ENCODE data around the gene RNF207.
A peak's percentile ranks its signal among the peaks of the same experiment; 100 is the strongest.

RNF207 gene

DNA sequence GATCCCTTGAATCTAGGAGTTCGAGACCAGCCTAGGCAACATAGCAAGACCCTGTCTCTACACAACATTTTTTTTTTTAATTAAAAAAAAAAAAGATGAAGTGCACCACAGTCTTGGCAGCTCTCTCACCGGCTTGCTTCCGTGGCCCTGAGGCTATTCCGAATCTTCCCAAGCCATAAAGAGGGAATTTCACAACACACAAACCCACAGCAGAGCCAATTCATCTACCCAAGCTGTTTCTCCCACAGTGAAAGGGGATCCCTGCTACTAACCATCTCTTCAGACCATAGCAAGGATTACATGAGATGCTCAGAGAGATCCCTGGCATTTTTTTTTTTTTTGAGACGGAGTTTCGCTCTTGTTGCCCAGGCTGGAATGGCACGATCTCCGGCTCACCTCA lies 17.5 kb upstream of the RNF207 start:
- intact Hi-C loops (cut with DNase I), result no loop called here
- no peak for DNase-seq

DNA sequence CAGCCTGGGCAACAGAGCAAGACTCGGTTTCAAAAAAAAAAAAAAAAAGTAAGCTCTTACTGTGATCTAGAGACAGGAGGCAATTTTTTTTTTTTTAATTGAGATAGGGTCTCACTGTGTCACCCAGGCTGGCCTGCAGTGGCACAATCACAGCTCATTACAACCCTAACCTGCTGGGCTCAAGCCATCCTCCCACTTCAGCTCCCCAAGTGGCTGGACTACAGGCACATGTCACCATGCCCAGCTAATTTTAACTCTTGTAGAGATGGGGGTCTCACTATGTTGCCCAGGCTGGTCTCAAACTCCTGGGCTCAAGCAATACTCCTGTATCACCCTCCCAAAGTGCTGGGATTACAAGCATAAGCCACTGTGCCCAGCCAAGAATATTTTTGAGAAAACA lies 14.0 kb upstream of the RNF207 start:
- intact Hi-C loops (cut with DNase I), result no loop called here
- DNase-seq, result no peak

DNA sequence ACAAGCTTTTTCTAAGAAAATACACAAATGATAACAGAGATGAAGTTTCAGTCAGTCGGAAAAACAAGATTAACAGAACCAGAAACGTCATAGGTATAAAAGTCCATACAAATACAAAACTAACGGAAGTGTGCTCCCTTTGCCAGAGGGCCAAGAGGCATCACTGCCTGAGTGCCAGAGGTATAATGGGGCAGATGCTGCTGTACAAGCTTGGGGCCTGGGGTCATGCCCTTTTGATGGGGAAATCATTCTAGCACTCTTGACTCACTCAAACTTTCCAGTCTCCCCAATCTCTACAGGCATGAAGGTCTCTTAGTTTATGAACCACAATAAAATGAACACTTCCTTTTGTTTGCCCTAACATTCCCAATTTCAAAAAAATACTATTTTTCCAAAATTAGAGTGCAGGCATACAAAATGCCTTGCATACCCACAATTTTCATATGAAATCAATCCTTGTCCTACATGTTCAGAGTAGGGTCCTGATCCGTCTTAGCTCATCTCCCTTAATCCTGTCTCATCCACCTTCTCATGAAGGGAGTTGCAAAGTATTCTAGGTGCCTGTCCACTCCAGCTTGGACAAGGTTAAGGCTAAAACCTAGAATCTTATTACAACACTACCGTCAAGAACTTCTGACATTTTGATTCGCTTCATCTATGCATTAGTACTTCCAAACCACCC lies 8.0 kb upstream of the RNF207 start:
- intact Hi-C loops (cut with DNase I), result loop anchor here (2.0 kb wide), 1 partner anchor 37 kb away; the partner anchor contains the start of gene ICMT
- no peak for DNase-seq

GRCh38 chr1:6198646-6199297 lies 7.1 kb upstream of the RNF207 start:
- peak in 7 of 42 donors; percentile 21 to 51 (median 29) for DNase-seq

GRCh38 chr1:6199298-6200187 lies 6.4 kb upstream of the RNF207 start, which contains the start of gene RPL22:
TSS of gene RPL22 (minus strand) at chr1:6199595. CDS start at chr1:6199573, 22 bp downstream.
- DNase-seq, result peak; percentile 95 to 99 (median 98)
- intact Hi-C loops (cut with DNase I), result loop anchor here (2.0 kb wide), 1 partner anchor 35 kb away; the partner anchor contains the start of gene ICMT

More at GRCh38 chr1:6198646-6199297, 7.1 kb upstream of the RNF207 start:
- intact Hi-C loops (cut with DNase I), result loop anchor here (2.0 kb wide), 1 partner anchor 36 kb away; the partner anchor contains the start of gene ICMT

- no peak for DNase-seq
- intact Hi-C loops (cut with DNase I), result no loop called here
Observed at GRCh38 chr1:6200188-6200809, 5.6 kb upstream of the RNF207 start.

DNA sequence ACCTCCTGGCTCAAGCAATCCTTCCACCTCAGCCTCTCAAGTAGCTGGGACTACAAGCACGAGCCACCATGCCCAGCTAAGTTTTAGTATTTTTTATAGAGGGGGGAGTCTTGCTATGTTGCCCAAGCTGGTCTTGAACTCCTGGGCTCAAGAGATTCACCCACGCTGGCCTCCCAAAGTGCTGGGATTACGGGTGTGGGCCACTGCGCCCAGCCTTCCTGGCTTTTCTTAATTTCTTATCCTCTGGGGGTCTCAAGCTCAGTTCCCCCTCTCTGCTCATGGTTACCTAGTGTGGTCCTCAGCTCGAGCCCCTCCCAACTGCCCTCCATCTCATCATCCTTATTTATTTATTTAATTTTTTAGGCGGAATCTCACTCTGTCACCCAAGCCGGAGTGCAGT lies 3.7 kb upstream of the RNF207 start:
- intact Hi-C loops (cut with DNase I), result no loop called here
- DNase-seq, result no peak

DNA sequence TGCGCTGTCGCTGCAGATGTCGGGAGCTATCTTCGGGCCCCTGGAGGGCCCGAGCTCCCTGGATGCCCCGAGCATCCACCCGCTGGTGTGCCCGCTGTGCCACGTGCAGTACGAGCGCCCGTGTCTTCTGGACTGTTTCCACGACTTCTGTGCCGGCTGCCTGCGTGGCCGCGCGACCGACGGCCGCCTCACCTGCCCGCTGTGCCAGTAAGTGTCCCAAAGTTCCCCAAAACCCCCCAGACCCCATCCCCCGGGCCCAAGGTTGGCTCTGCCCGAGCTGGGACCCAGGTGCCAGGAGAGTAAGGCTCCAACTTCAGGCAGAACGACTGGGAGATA lies 569 bp downstream of the RNF207 start:
- DNase-seq, result no peak
- intact Hi-C loops (cut with DNase I), result no loop called here

GRCh38 chr1:6207075-6207885 lies 1.4 kb downstream of the RNF207 start:
- no peak for DNase-seq
- intact Hi-C loops (cut with DNase I), result no loop called here

- intact Hi-C loops (cut with DNase I), result no loop called here
- no peak for DNase-seq
Observed at GRCh38 chr1:6207921-6208320, 2.0 kb downstream of the RNF207 start.

DNA sequence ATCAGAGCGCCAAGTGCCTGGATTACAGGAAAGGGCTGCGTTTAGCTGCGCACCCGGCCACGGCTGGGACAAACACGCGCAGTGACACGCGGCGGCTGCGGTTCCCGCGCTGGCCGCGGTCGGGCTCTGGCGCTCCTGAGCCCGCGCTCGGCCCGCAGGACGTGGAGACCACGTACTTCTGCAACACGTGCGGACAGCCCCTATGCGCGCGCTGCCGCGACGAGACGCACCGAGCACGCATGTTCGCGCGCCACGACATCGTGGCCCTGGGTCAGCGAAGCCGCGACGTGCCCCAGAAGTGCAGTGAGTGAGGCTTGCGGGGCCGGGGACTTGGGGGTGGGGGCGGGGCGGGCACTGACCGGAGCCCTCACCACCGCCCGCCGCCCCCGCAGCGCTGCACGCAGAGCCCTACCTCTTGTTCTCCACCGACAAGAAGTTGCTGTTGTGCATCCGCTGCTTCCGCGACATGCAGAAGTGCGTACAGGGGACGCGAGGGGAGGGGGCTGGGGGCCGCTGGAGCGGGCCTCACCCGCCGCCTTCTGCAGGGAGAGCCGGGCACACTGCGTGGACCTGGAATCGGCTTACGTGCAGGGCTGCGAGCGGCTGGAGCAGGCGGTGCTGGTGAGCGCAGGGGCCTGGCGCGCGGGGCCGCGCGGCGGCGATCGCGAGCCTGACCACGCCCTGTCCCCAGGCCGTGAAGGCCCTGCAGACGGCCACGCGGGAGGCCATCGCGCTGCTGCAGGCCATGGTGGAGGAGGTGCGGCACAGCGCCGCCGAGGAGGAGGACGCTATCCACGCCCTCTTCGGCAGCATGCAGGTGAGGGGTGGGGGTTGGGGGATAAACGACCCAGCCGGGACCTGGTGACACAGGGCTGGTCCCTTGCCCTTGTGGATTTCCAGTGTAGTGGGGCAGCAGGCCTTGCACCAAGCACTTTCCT lies 3.1 kb downstream of the RNF207 start:
- intact Hi-C loops (cut with DNase I), result no loop called here
- DNase-seq, result peak in 25 of 42 donors; percentile 11 to 63 (median 36)

DNA sequence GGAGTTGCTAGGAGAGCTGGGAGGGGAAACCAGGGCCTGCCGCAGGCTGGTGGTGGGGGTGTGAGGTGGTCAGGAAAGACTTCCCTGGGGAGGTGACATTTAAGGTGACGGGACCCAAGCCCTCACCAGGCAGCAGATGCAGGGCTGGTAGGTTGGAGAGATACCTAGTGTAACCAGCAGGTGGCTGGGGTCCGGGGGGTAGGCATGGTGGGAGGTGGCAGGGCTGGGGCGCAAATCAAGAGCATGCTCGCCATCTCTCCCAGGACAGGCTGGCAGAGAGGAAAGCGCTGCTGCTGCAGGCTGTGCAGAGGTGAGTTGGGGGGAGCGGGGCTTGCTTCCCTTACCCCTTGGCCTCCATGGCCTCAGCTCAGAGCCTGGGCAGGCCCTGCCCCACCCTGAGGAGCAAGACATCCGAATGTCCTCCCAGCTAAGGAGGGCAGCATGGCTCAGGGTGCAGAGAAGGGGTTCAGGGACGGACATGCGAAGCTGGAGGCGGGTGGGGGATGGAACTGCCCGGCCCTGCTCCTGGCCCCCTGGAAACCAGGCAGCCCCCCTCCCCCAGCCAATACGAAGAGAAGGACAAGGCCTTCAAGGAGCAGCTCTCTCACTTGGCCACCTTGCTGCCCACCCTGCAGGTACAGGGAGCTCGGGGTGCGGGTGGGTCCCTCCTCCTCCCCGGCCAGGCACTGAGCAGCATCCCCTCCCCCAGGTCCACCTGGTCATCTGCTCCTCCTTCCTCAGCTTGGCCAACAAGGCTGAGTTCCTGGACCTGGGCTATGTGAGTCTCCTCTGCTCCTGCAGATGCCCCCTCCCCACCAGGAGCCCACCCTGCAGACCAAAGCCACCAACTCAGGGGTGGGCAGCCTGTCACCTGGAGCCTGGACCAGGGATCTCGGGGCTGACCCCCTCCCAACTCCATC lies 4.0 kb downstream of the RNF207 start:
- DNase-seq, result no peak
- intact Hi-C loops (cut with DNase I), result no loop called here

GRCh38 chr1:6210591-6211355 lies 4.9 kb downstream of the RNF207 start:
- intact Hi-C loops (cut with DNase I), result no loop called here
- DNase-seq, result no peak

GRCh38 chr1:6211731-6212130 lies 5.8 kb downstream of the RNF207 start:
- intact Hi-C loops (cut with DNase I), result no loop called here
- DNase-seq, result no peak

DNA sequence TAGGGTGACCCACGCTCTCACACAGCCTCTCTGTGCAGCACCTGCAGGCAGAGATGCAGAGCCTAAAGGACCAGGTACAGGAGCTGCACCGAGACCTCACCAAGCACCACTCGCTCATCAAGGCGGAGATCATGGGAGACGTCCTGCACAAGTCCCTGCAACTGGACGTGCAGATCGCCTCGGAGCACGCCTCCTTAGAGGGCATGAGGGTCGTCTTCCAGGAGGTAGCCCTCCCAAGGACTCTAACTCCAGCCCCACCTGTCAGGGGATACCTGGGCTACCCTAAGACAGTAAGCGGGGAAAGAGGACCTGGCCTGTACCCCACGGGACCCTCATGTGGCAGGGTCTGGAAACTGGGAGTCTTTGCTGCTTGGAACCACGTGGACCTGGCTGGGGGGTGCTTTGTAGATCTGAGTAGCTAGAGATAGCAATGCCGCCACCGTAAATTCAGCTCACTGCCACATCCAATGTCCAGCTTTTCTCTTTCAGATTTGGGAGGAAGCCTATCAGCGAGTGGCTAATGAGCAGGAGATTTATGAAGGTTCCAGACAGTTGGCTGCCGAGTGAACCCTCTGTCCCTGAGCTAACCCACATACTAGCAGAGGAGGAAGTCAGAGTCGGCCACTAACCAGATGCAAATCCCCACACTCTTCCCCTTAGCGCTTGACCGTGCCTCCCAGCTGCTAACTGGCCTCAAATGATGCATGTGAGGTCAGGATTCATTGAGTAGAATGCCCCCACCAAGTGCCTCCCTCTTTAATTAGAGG lies 6.5 kb downstream of the RNF207 start:
- no peak for DNase-seq

More for the DNA sequence above, 6.5 kb downstream of the RNF207 start:
- intact Hi-C loops (cut with DNase I), result no loop called here

Data from head of caudate nucleus (tissue), 42 donors.